RWPE1 (cell line): Measurements from ENCODE around the gene EPS8L2.

ENCODE experiments used
- CTCF ChIA-PET: fragments of 350-600 bp; sonication (Branson Sonifier 250); formaldehyde crosslinking; extraction: SDS; loops from one replicate; lab custom pipeline; 2021; lab: Yijun Ruan, JAX
- POLR2A ChIA-PET: fragments of 400-600 bp; formaldehyde crosslinking; extraction: SDS; loops from one replicate; lab custom pipeline; 2020; ENCODE audit warnings: antibody characterized with exemption; ENCODE audit not compliant: low non-redundant PET; lab: Yijun Ruan, JAX
- DNase-seq: peaks from one replicate; pipeline ENCODE4 v3.0.0; 2012; ENCODE audit warnings: low spot score
- H3K27ac ChIP-seq: fragments of 450-650 bp; 2 replicates; pipeline ENCODE4 v1.5.1; 2017
- TF ChIP-seq, protein P1 (sequence below): fragments of 450-650 bp; conservative IDR thresholded peaks from 2 replicates; pipeline ENCODE4 v1.5.1; 2017; ENCODE audit warnings: low read depth, mild to moderate bottlenecking

Gene EPS8L2

GRCh38 chr11:764322-765024, 58.4 kb downstream of the EPS8L2 start:
- POLR2A ChIA-PET: no interaction called here
- no peak for DNase-seq
- H3K27ac ChIP-seq: peak overlapping the region; percentile 95
- TF ChIP-seq, protein P1, sequence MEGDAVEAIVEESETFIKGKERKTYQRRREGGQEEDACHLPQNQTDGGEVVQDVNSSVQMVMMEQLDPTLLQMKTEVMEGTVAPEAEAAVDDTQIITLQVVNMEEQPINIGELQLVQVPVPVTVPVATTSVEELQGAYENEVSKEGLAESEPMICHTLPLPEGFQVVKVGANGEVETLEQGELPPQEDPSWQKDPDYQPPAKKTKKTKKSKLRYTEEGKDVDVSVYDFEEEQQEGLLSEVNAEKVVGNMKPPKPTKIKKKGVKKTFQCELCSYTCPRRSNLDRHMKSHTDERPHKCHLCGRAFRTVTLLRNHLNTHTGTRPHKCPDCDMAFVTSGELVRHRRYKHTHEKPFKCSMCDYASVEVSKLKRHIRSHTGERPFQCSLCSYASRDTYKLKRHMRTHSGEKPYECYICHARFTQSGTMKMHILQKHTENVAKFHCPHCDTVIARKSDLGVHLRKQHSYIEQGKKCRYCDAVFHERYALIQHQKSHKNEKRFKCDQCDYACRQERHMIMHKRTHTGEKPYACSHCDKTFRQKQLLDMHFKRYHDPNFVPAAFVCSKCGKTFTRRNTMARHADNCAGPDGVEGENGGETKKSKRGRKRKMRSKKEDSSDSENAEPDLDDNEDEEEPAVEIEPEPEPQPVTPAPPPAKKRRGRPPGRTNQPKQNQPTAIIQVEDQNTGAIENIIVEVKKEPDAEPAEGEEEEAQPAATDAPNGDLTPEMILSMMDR: no peak
- CTCF ChIA-PET: interaction anchor here (0.5 to 3.0 kb wide), 4 partner anchors 10 to 210 kb away, joined by 3 to 10 read pairs (median 5); no protein-coding TSS in a partner anchor

DNA sequence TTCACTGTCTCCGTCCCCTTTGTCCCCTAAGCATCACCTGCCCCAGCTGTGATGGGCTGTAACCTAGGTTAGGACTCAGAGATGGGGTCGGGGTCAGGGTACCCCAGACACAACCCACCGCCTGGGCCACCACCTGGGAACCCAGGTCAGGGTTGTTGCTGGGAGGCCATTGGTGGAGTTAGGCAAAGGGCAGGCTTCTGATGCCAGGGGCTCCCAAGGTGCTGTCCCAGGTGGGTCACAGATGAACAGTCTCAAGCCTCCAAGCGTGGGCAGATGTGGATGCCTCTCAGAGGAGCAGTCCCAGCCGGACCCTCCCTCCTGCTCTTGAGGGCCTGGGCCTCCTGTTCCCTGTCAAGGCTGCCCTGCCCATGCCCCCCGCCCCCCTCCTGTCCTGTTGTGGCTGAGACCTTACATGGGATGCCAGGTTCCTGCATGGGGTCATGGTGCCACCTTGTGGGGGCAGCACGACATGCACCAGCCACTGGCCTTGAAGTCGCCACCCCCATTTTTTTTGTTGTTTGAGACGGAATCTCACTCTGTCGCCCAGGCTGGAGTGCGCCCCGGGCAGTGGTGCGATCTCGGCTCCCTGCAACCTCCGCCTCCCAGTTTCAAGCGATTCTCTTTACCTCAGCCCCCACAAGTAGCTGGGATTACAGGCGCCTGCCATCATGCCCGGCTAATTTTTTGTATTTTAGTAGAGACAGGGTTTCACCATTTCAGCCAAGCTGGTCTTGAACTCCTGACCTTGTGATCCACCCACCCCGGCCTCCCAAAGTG, 59.2 kb downstream of the EPS8L2 start:
- ChIA-PET CTCF (interaction anchor here (0.5 to 1.2 kb wide), 7 partner anchors 11 to 211 kb away, joined by 3 to 5 read pairs (median 3); no protein-coding TSS in a partner anchor), POLR2A (no interaction called here)
- no peak for DNase-seq
- peak overlapping the region; percentile 95 for H3K27ac ChIP-seq
- TF ChIP-seq, protein P1: peak; percentile 80

DNA sequence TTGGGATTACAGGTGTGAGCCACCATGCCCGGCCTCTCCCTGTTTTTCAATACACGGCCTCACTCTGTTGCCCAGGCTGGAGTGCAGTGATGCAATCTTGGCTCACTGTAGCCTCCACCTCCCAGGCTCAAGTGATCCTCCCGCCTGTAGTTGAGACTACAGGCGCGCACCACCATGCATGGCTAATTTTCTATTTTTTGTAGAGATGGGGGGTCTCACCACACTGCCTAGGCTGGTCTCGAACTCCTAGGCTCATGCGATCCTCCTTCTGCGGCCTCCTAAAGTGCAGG, 59.7 kb downstream of the EPS8L2 start:
- TF ChIP-seq, protein P1: no peak
- H3K27ac ChIP-seq: peak overlapping the region; percentile 95
- ChIA-PET POLR2A (no interaction called here), CTCF (interaction anchor here (0.6 to 1.2 kb wide), 5 partner anchors 18 to 212 kb away, joined by 3 to 4 read pairs (median 3); no protein-coding TSS in a partner anchor)
- no peak for DNase-seq

GRCh38 chr11:766106-766935, 60.3 kb downstream of the EPS8L2 start:
- ChIA-PET CTCF (interaction anchor here (0.6 to 0.8 kb wide), 4 partner anchors 18 to 79 kb away, joined by 3 to 4 read pairs (median 3); no protein-coding TSS in a partner anchor), POLR2A (no interaction called here)
- peak overlapping the region; percentile 95 for H3K27ac ChIP-seq
- TF ChIP-seq, protein P1: no peak
- no peak for DNase-seq

DNA sequence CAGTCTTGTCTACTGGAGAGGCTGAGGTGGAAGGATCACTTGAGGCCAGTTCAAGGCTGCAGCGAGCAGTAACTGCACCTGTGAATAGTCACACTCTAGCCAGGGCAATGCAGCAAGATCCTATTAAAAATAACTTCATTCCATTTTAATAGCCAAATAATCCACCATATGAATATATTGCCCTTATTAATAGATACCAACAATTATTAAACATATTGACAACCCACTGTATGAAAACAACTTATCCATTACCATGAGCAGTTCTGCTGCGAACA, 60.8 kb downstream of the EPS8L2 start:
- DNase-seq: no peak
- CTCF ChIA-PET: interaction anchor here (0.6 kb wide), 1 partner anchor 92 kb away, joined by 4 read pairs; no protein-coding TSS in a partner anchor
- peak overlapping the region; percentile 95 for H3K27ac ChIP-seq
- POLR2A ChIA-PET: no interaction called here
- TF ChIP-seq, protein P1: no peak

GRCh38 chr11:767238-767637, 61.2 kb downstream of the EPS8L2 start:
- no peak for DNase-seq
- ChIA-PET POLR2A (no interaction called here), CTCF (interaction anchor here (0.6 kb wide), 1 partner anchor 93 kb away, joined by 4 read pairs; no protein-coding TSS in a partner anchor)
- H3K27ac ChIP-seq: peak overlapping the region; percentile 95
- TF ChIP-seq, protein P1: no peak
